Activated T-cell treated with anti-CD3 and anti-CD28 coated beads for 4 hours (primary cell): Measurements from ENCODE around the gene CENPM.

ENCODE experiments used
- DNase-seq: peaks from one replicate; pipeline ENCODE4 v3.0.0-alpha.2; 2020

CENPM gene

DNA sequence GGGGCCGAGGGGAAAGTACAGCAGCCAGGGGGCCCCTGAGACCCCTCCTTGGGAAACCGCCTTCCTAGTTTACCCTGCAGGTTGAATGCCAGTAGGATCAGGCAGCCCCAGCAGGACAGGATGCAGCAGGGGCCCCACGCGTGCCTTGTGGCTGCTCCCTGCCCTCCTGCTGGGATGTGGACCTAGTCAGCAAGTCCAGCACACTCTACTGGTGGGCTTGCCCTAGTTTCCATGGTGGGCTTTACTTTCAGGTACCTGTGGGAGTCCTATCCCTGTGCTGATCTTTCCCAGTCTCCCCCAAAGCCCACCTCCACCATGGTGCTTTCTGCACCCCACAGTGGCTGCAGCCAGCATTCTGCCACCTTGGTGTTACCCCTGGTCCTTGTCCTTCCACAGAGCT, 54.2 kb downstream of the CENPM start:
- DNase-seq = no peak

DNA sequence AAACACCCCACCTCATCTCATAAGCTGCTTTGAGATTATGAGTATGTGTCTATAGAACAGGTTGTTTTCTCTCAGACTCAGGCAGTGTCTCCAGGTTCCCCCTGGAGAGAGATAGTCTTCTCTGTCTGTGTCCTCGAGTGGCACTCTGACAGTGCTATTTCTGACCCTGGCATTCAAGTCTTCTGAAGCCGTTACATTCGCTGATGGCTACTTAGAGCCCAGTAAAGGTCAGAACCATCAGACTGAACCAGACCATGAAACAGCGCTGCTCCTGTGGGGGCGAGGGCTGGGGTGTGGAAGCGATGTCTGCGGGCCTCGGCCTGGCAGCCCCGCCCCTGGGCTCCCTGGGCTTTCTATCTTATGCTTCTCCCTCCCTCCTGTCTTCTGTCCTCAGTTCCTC, 55.5 kb downstream of the CENPM start:
- DNase-seq = no peak
